Stimulated activated CD4-positive, alpha-beta T cell treated with anti-CD3 and anti-CD28 coated beads, Interleukin-12 subunit alpha, Interleukin-12 subunit beta, amount 100 ng/mL, for 24 hours (primary cell): Measurements from ENCODE around the gene STON1.
"Not testable (repeated sequence)": the region's sequence is repeated elsewhere in the genome, so short reads cannot be mapped to it uniquely, and the experiment has no call there.

Experiments used
- DNase-seq, 2 experiments: peaks; one replicate each; pipeline ENCODE4 v3.0.0-alpha.2; 2020; ENCODE audit warnings: low read depth in 2 of 2

Gene STON1

DNA sequence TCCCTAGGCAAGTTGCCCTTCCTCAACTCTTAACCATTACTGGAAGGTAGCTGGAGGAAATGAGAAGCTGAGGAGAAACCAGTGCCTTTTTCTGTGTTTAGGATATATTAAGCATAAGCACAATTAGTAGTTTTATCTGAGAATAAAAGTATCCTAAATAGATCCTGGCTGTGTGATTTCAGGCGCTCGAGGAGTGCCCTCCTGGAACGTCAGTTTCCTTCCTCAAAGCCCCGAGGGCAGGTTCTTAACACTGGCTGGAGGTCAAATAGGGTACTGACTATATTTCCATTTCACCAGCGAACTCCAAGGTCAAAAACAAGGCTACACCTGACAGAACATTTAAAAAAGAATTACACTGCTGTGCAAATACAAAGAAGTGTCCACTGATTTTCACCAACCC, 1.5 kb upstream of the STON1 start:
- DNase-seq, result no peak

DNA sequence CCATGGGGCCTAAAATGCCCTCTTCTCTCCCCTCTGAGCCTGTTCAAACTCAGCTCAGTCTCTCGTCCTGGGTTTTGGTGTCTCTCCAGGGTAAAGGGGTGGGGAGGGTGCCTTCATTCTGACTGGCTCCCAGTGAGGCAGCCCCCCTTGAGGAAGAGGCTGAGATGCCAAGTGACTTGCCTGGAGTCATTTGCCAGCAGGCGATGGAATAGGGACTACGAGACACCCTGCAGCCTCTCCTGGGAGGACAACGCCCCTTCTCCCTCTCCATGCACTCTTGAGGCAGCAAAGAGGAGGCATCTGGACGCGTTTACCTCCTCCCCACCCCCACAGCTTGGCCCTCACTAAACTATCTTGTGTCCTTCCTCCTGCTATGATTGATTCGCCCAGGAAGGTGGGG, 760 bp upstream of the STON1 start:
- DNase-seq, result no peak

DNA sequence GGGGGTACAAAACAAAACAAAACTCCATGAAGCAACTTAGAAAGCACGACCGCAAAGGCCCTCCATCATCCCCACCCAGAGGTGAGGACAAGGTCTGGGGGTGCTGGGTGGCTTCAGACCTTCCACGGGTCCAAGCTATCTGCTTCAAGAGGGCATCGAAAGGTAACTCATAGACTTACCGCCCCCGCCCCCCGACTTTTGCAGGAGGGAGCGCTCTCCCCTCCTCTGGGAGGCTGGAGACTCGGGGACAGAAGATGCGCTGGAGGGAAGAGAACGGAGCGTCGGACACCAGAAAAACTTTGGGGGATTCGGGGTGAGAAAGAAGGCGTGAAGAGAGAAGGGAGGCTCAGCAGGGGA, 300 bp upstream of the STON1 start:
- no peak for DNase-seq

DNA sequence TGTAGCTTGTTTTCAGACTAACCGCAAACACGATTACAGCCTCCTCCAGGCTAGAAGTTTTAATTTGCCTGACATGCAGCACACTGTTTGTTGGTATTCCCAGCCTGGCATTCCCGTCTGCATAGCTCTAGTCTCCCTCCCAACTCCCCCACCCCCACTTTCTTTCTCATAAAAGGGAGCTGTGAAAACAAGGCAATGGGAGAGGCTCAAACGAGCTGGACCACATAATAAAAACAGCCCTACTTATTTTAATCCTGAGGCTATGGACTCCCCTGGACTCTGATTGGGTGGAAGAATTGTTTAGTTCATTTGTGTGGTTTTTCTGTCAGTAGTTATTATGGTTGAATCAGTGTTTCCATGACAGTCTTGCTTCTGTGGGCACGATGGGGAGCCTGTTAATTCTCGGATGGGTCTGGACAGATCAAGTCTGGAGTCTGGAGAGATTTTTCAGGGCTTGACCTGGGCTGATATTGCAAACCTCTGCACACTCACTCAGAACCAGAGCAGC, 1.2 kb downstream of the STON1 start:
- DNase-seq, result no peak

DNA sequence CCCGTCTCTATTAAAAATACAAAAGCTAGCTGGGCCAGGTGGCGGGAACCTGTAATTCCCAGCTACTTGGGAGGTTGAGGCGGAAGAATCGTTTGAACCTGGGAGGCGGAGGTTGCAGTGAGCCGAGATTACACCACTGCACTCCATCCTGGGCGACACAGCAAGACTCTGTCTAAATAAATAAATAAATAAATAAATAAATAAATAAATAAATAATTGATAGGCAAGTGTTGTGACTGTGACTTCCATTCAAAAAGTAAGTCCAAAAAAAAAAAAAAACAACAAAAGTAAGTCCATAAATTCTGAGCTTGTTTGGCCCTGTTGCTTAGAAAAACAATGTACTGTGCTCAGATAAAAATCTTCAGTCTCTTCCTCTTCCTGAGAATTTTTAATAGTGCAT, 2.2 kb downstream of the STON1 start:
- DNase-seq, result no peak

DNA sequence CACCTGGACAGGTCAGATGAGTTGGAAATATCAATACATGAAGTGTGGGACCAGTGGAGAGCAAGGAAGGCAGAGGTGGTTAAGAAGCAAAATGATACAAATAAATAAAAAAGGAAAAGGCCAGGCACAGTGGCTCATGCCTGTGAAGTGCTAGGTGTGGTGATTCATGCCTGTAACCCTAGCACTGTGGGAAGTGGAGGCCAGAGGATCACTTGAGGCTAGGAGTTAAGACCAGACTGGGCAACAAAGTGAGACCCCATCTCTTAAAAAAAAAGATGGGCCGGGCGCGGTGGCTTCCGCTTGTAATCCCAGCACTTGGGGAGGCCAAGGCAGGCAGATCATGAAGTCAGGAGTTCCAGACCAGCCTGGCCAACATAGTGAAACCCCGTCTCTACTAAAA, 2.9 kb downstream of the STON1 start:
- no peak for DNase-seq

DNA sequence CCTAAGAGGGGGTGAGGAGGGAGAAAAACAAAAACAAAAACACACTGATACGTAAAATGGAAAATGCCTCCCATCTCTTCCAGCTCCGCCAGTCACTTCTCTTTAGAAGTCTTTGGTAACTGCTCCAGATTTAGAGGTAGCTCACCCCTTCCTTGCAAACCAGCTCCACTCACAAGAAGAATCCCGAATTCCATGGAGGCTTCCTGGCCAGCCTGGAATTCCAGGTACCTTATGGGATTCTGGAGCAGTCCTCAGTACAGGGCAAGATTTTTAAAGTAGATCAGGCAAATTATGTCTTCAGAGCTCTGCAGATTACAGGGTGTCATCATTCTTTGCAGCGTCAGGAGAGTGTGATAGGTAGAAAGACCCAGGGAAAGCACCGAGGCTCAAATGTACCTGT, 4.8 kb downstream of the STON1 start:
- no peak for DNase-seq

DNA sequence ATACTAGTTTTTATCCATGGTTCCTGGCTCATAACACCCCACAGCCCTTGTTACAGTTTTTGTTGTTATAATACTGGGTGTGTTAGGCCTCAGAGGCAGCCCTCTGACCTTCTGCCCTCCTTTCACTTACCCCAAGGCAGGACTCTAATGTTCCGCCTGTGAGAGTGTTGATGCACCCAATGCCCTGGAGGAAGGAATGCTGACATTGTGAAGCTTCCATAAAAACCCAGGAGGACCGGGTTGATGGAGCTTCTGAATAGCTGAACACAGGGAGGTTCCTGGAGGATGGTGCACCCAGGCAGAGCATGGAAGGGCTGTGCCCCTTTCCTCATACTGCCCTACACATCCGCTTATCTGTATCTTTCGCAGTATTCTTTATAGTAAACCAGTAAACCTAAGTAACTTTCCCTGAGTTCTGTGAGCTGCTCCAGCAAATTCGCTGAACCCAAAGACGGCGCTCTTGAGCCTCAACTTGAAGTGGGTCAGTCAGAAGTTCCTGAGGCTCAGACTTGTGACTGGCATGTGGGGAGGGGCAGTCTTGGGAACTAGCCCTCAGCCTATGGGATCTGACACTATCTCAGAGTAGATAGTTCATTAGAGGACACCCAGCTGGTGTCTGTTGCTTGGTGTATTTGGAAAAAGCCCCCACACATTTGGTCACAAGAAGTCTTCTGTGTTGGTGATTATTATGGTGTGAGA, 10.4 kb downstream of the STON1 start:
- no peak for DNase-seq

DNA sequence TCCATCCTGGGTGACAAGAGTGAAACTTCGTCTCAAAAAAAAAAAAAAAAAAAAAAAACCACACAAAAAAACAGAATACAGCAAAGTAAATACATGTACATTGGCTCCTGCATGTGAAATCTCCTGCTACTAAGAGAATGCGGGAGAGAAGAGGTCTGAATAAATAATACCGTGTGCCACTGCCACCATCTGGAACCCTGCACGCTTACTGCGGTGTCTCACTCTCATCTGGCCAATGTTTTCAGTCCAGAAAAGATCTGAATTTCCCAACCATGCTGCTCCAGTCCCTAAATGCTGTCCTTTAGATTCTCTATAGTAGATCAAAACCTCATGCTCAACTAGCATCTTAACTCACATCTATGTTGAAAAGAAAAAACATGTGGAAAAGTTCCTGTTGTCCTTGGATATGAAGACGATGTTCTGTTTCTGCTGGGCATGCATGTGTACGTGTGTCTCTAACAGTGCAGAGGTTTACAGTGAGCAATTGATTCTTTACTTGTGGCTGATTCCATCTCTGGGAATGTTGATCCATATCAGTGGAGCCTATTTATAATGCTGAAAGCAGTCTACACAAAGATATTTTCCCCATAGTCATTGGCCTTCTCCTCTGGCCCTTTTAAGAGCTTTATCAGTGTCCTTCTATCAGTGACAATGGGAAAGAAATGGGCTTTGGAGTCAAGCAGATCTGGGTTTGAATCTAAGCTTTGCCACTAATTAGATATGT, 11.9 kb downstream of the STON1 start:
- DNase-seq, result no peak

DNA sequence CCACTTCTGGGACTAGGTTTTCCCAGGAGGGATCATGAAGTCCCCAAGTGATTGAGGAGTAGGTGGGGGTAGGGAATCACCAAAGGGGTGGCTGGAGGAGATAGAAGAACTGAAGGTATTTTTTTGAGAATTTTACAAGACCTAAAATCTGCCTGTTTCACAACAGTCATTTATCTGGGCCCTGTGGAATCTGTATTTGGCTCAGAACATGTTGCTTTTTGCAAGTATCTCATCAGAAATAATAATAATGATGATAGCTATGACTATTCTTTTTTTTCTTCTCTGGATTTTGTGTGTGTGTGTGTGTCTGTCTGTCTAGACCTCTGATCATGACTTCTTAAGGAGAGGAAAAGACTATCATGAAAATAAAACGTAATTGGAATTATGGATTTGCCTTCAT, 13.9 kb downstream of the STON1 start:
- DNase-seq, result no peak

DNA sequence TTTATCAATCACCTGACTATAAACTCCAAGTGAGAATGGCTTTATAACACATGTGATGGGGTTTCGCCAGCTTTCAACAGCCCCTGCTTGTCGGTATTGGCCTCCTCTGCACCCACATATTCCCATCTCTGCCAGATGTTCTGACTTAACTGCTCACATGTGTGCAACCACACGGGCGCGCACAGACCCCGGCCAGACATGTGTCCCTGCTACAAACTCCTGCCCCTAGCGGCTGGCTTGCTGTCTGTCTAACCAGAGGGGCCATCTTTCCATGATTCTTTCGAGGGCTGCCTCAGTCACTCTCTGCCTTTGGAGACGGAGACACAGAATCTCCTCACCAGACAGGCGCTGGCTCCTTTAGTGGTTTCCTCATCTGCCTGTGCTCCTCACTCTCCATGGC, 15.3 kb downstream of the STON1 start:
- no peak for DNase-seq

DNA sequence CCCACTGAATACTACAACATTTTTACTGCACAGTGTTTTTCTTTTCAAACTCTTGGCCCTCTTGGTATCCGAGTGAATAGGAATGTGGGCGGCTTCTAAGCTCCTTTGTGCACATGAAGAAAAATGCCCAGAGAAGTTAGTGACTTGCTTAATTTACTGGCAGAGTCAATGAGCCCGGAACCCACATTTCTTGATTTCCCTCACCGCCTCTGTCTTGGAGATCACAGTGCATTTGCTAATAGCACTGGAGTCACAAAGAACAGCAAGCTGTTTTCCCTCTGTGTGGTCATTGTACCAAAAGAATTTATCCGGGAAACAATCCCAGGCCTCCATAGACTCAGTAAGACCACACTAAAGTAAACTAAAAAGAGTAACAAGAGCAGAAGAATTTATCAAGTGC, 18.9 kb downstream of the STON1 start:
- DNase-seq, result no peak

DNA sequence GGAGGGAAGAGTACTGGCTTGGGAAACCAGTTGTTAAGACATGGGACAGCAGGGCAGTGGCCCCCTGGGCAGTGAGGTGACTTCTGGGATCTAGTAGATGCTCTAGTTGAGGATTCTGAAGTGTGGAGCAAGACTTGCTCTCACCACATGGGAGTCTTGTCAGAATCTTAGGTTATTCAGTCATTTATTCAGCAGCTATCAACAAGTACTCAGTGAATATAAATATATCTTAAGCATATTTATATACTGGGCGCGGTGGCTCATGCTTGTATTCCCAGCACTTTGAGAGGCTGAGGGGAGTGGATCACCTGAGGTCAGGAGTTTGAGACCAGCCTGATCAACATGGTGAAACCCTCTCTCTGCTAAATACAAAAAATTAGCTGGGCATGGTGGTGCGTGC, 20.0 kb downstream of the STON1 start:
- DNase-seq, result no peak

DNA sequence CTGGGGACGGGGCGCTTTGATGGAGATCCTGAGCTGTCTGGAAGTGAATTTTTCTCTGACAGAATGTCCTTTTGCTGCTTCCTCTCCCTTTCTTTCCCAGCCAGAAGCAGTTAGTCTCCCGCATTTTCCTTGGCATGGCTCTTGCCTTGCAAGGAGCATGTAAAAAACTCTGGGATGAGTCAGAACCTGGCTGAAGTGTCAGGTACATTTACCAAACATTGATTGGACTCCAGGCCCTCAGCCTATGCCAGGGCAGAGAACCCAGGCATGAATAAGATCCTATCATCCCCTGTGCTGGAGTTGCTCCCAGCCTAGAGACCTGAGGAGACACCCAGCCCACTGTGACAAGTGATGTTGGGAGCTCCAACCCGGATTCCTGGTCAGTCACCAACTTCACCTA, 21.6 kb downstream of the STON1 start:
- no peak for DNase-seq

DNA sequence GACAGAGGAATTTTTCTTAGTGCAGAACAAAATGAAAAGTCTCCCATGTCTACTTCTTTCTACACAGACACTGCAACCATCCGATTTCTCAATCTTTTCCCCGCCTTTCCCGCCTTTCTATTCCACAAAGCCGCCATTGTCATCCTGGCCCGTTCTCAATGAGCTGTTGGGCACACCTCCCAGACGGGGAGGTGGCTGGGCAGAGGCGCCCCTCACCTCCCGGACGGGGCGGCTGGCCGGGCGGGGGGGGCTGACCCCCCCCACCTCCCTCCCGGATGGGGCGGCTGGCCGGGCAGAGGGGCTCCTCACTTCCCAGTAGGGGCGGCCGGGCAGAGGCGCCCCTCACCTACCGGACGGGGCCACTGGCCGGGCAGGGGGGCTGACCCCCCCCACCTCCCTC, 25.1 kb downstream of the STON1 start:
- not testable (repeated sequence) for DNase-seq

DNA sequence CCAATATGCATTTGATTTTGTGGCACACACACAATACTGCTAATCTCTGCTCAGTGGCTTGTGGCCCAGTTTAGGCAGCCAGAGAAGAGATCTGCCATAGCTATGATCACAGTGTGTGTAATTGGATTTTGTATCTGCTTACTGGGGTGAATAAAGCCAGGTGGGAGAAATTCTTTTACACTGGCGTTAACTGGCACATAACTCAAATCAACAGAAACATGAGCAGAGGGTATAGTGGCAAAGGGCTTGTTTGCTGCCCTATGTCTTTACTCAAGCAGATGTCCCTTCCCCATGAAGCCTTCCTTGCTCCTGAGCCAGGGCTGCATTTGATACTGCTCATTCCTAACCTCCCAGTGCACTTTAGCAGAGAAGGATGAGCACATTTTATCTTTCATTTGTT, 28.5 kb downstream of the STON1 start:
- no peak for DNase-seq

DNA sequence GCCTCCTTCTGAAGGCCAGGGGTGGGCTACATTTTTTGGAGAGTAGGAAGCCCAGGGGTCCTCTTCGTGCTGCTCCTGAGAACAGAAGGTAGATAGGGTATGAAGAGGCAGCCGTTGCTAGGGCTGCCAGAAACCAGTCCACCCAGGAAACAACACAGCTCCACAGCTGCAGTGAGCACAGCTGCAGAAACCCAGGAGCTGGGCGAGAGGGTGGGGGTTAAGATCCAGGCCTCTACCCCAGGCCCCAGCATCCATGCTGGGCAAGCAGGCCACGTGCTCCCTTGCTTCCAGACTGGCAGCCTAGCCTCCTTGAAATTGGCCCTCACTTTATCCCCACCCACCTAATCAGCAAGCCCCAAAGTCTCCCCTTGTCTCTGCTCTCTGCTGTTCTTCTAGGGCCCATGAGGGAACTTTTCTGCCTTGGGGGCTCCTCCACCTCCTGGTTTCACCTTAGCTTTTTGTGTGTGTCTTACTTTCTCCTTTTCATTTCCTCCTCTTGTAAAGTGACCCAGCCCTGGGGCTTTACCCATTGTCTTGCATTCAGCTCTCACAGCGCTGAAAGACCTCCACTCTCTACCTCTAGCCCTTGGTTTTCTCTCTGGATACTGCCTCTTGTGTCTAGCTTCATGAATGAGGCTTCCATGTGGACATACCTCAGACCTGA, 30.7 kb downstream of the STON1 start:
- DNase-seq, result no peak

DNA sequence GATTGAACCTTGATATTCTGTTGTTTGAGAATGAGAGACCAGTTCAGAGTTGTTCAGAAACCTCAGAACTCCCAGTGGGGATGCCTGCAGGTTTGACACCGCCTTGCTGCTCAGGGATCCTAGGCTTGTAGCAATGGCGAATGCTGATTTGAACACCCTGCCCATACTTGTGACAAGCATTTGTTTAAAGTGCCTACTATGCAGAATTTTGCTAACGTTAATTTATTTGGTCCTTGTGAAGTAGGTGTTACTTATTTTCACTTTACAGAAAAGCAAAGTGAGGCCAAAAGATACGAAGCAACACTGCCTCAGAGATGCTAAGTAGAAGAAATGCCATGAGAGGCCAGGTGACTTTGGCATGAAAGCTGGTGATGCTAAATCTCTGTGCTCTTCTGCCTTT, 32.3 kb downstream of the STON1 start:
- no peak for DNase-seq

DNA sequence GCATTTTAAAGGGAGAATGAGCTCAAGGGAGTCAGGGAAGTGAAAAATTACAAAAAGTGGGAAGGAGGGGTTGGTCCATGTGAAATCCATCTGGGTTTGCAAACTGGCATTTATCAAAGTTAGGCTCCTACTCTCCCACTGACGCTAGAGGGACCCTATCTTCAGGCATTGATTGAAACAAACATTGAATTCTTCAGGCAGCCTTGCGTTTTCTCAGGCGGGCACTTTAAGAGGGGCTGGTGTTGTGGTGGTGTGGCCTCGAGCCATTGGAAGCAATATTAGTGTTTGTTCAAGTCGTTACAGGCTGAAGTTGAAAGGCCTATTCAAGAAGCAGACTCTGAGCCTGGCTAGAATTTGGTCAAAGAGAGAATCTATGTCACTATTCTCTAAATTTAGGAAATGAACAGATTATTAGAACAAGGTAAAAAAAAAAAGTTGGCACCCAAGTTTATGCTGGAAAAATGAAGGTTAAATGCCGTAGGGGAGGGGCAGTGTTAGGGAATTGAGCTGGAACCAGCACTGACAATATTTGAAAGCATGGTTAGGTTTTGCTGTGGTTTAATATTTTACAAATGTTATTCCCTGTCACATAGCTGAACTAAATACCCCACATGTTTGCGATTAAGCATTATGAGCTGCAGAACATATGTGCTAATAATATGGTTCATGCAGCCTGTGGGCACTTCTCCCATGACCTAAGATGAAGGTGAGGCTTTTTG, 36.8 kb downstream of the STON1 start:
- no peak for DNase-seq

DNA sequence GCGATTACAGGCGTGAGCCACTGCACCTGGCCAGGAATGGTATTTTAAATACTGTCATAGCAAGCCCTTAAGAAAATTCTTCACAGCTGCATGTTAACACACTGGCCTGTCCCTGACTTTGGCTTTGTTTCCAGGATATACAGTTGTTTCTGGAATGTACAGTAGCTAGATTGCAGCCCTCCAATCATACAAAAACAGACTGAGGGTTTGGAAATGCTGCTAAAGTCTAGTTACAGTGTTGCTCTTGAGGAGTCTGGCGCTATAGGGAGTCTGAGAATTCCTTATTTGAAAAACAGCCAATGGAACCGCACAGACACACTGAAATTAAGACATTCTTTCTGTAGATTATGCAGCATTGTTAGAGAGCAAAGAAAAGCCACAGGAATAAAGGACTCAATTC, 37.7 kb downstream of the STON1 start:
- DNase-seq, result no peak

DNA sequence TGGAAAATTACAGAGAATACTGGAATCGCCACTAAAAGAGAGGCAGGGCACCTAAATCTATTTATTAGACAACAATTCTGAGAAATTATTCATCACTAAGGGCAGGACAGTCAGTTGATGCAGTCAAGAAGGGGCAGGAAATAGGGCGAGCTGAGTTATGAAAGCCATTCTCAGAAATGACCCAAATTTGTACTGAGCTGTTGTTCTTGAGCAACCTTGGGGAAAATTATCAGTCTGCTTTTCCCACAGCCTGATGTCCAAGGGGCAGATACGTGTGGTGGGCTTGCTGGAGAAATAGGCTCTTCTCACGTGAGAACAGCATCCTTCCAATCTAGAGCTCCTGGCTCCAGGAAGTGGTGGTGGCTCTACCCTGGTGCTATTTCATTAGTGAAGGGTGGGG, 38.6 kb downstream of the STON1 start:
- no peak for DNase-seq

DNA sequence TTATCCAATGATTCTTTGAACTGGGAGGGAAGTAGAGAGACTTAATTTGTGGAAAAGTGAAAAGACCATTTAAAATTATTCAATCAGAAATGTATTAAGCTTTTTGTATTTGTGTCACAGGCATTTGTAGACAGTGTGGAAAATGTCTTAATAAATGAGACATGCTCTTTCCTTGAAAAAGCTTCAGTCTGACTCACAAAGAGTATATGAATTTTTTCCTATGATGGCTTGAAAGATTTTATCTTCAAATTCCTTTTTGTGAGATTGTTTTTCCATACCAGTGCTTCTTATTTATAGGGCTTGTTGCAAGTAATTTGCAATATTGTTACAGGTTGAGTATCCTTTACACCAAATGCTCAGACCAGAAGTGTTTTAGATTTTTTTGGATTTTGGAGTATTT, 39.5 kb downstream of the STON1 start:
- DNase-seq, result no peak

DNA sequence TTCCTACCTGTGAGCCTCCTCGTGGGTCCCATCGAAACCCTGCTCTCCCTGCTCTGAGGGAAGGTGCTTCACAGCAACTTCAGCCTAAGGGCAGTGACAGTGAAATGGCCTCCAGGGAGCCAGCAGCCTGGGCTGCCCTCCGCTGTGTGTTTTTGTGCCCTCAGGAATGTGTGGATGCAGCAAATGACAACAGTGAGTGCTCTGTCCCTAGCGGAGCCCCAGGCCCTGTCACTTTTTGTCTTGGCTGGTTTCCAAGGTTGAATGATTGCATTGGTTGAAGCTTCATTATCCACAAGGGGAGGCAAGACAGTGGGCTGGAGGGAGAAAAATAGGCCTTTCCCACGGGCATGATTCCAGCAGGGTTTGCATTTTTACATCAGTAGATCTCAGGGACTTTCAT, 42.9 kb downstream of the STON1 start:
- DNase-seq, result no peak
